Measurements from ENCODE around the gene DPYSL5.

DPYSL5 gene

GRCh38 chr2:26986576-26986975 lies 138.6 kb downstream of the DPYSL5 start:
- H3K27me3 ChIP-seq (replicated peaks; ENCODE audit: control insufficient read depth, insufficient read depth, low read length, poor library complexity, severe bottlenecking): no peaks in the 10 kb centered on the region
- H3K4me3 ChIP-seq (ENCODE audit: insufficient read depth, low read depth, low read length, poor library complexity, severe bottlenecking): no peak overlapping the region
- no peak overlapping the region for H3K27ac ChIP-seq (ENCODE audit: insufficient read depth, low read length, poor library complexity, severe bottlenecking)
- H3K36me3 ChIP-seq (ENCODE audit: control insufficient read depth, insufficient read depth, low read length): no peaks in the 10 kb centered on the region
- DNase-seq: no peak
- no peaks in the 10 kb centered on the region for H3K9me3 ChIP-seq (ENCODE audit: control insufficient read depth, low read length)
- H3K4me1 ChIP-seq (ENCODE audit: control insufficient read depth, insufficient read depth, low read length, poor library complexity, severe bottlenecking): no peaks in the 10 kb centered on the region

GRCh38 chr2:26988058-26988860 lies 140.3 kb downstream of the DPYSL5 start:
- Histone ChIP-seq H3K27me3 (replicated peaks; ENCODE audit: control insufficient read depth, insufficient read depth, low read length, poor library complexity, severe bottlenecking) (no peaks in the 10 kb centered on the region), H3K36me3 (ENCODE audit: control insufficient read depth, insufficient read depth, low read length) (no peaks in the 10 kb centered on the region), H3K4me1 (ENCODE audit: control insufficient read depth, insufficient read depth, low read length, poor library complexity, severe bottlenecking) (no peaks in the 10 kb centered on the region), H3K27ac (ENCODE audit: insufficient read depth, low read length, poor library complexity, severe bottlenecking) (no peak overlapping the region), H3K9me3 (ENCODE audit: control insufficient read depth, low read length) (no peaks in the 10 kb centered on the region), H3K4me3 (ENCODE audit: insufficient read depth, low read depth, low read length, poor library complexity, severe bottlenecking) (no peak overlapping the region)
- no peak for DNase-seq

- DNase-seq: no peak
- H3K9me3 ChIP-seq (ENCODE audit: control insufficient read depth, low read length): no peaks in the 10 kb centered on the region
- no peaks in the 10 kb centered on the region for H3K36me3 ChIP-seq (ENCODE audit: control insufficient read depth, insufficient read depth, low read length)
- H3K4me3 ChIP-seq (ENCODE audit: insufficient read depth, low read depth, low read length, poor library complexity, severe bottlenecking): no peak overlapping the region
- H3K27me3 ChIP-seq (replicated peaks; ENCODE audit: control insufficient read depth, insufficient read depth, low read length, poor library complexity, severe bottlenecking): no peaks in the 10 kb centered on the region
- no peaks in the 10 kb centered on the region for H3K4me1 ChIP-seq (ENCODE audit: control insufficient read depth, insufficient read depth, low read length, poor library complexity, severe bottlenecking)
- H3K27ac ChIP-seq (ENCODE audit: insufficient read depth, low read length, poor library complexity, severe bottlenecking): no peak overlapping the region
Observed at GRCh38 chr2:26989156-26989555, 141.2 kb downstream of the DPYSL5 start.

GRCh38 chr2:26991717-26992116 lies 143.8 kb downstream of the DPYSL5 start:
- H3K36me3 ChIP-seq (ENCODE audit: control insufficient read depth, insufficient read depth, low read length): no peaks in the 10 kb centered on the region
- DNase-seq: no peak
- no peak overlapping the region for H3K4me3 ChIP-seq (ENCODE audit: insufficient read depth, low read depth, low read length, poor library complexity, severe bottlenecking)

GRCh38 chr2:26993768-26994167 lies 145.8 kb downstream of the DPYSL5 start:
- H3K27me3 ChIP-seq (replicated peaks; ENCODE audit: control insufficient read depth, insufficient read depth, low read length, poor library complexity, severe bottlenecking): no peaks in the 10 kb centered on the region
- no peak overlapping the region for H3K4me3 ChIP-seq (ENCODE audit: insufficient read depth, low read depth, low read length, poor library complexity, severe bottlenecking)
- no peaks in the 10 kb centered on the region for H3K4me1 ChIP-seq (ENCODE audit: control insufficient read depth, insufficient read depth, low read length, poor library complexity, severe bottlenecking)
- H3K27ac ChIP-seq (ENCODE audit: insufficient read depth, low read length, poor library complexity, severe bottlenecking): no peak overlapping the region
- DNase-seq: no peak
- H3K36me3 ChIP-seq (ENCODE audit: control insufficient read depth, insufficient read depth, low read length): no peaks in the 10 kb centered on the region
- no peaks in the 10 kb centered on the region for H3K9me3 ChIP-seq (ENCODE audit: control insufficient read depth, low read length)

More at GRCh38 chr2:26991717-26992116, 143.8 kb downstream of the DPYSL5 start:
- Histone ChIP-seq H3K9me3 (ENCODE audit: control insufficient read depth, low read length) (no peaks in the 10 kb centered on the region), H3K27ac (ENCODE audit: insufficient read depth, low read length, poor library complexity, severe bottlenecking) (no peak overlapping the region), H3K27me3 (replicated peaks; ENCODE audit: control insufficient read depth, insufficient read depth, low read length, poor library complexity, severe bottlenecking) (no peaks in the 10 kb centered on the region), H3K4me1 (ENCODE audit: control insufficient read depth, insufficient read depth, low read length, poor library complexity, severe bottlenecking) (no peaks in the 10 kb centered on the region)

- Histone ChIP-seq H3K27me3 (replicated peaks; ENCODE audit: control insufficient read depth, insufficient read depth, low read length, poor library complexity, severe bottlenecking) (no peaks in the 10 kb centered on the region), H3K36me3 (ENCODE audit: control insufficient read depth, insufficient read depth, low read length) (no peaks in the 10 kb centered on the region), H3K27ac (ENCODE audit: insufficient read depth, low read length, poor library complexity, severe bottlenecking) (no peak overlapping the region), H3K9me3 (ENCODE audit: control insufficient read depth, low read length) (no peaks in the 10 kb centered on the region), H3K4me3 (ENCODE audit: insufficient read depth, low read depth, low read length, poor library complexity, severe bottlenecking) (no peak overlapping the region), H3K4me1 (ENCODE audit: control insufficient read depth, insufficient read depth, low read length, poor library complexity, severe bottlenecking) (no peaks in the 10 kb centered on the region)
- no peak for DNase-seq
Observed at GRCh38 chr2:26994983-26995382, 147.1 kb downstream of the DPYSL5 start.

- Histone ChIP-seq H3K27me3 (replicated peaks; ENCODE audit: control insufficient read depth, insufficient read depth, low read length, poor library complexity, severe bottlenecking) (no peaks in the 10 kb centered on the region), H3K27ac (ENCODE audit: insufficient read depth, low read length, poor library complexity, severe bottlenecking) (no peak overlapping the region), H3K9me3 (ENCODE audit: control insufficient read depth, low read length) (no peaks in the 10 kb centered on the region), H3K4me1 (ENCODE audit: control insufficient read depth, insufficient read depth, low read length, poor library complexity, severe bottlenecking) (no peaks in the 10 kb centered on the region), H3K36me3 (ENCODE audit: control insufficient read depth, insufficient read depth, low read length) (no peaks in the 10 kb centered on the region), H3K4me3 (ENCODE audit: insufficient read depth, low read depth, low read length, poor library complexity, severe bottlenecking) (no peak overlapping the region)
- DNase-seq: no peak
Observed at GRCh38 chr2:26997394-26997793, 149.5 kb downstream of the DPYSL5 start.

- DNase-seq: no peak
- Histone ChIP-seq H3K4me1 (ENCODE audit: control insufficient read depth, insufficient read depth, low read length, poor library complexity, severe bottlenecking) (no peaks in the 10 kb centered on the region), H3K27ac (ENCODE audit: insufficient read depth, low read length, poor library complexity, severe bottlenecking) (no peak overlapping the region), H3K27me3 (replicated peaks; ENCODE audit: control insufficient read depth, insufficient read depth, low read length, poor library complexity, severe bottlenecking) (no peaks in the 10 kb centered on the region), H3K36me3 (ENCODE audit: control insufficient read depth, insufficient read depth, low read length) (no peaks in the 10 kb centered on the region), H3K9me3 (ENCODE audit: control insufficient read depth, low read length) (no peaks in the 10 kb centered on the region), H3K4me3 (ENCODE audit: insufficient read depth, low read depth, low read length, poor library complexity, severe bottlenecking) (no peak overlapping the region)
Observed at GRCh38 chr2:26998323-26998722, 150.4 kb downstream of the DPYSL5 start.

All from effector memory CD4-positive, alpha-beta T cell (primary cell).